Inflammatory macrophage treated with lipopolysaccharide for 1 hour (primary cell): ENCODE data around the gene FOXJ3.

Experiments
- DNase-seq, 2 donors: peaks; one replicate each; pipeline ENCODE4 v3.0.0-alpha.2; 2020 to 2022

Gene FOXJ3

GRCh38 chr1:42163536-42164503 is 171.2 kb downstream of the FOXJ3 start:
- DNase-seq: no peak

GRCh38 chr1:42163114-42163513 is 171.9 kb downstream of the FOXJ3 start:
- DNase-seq: no peak

- no peak for DNase-seq
These were observed 172.9 kb downstream of the FOXJ3 start for GRCh38 chr1:42162181-42162580.

GRCh38 chr1:42158189-42158588 is 176.8 kb downstream of the FOXJ3 start:
- DNase-seq: no peak

DNA sequence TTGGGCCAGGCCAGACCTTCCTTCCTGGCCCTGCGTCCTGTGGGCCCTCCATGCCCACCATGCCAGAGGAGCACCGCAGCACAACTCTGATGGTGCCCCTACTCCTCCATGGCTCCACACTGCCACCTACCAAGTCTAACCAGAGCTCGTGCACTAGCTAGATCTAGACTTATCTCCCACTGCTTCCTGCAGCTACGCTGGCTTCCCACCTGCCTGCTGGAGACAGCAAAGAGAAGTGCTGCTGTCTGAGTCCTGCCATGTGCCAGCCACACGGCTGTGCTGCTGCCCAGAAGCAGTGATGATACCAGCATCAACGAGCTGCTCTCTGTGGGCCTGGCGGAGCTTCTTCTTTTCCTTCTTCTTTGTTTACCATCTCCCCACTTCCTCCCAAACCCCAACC is 177.4 kb downstream of the FOXJ3 start:
- no peak for DNase-seq

DNA sequence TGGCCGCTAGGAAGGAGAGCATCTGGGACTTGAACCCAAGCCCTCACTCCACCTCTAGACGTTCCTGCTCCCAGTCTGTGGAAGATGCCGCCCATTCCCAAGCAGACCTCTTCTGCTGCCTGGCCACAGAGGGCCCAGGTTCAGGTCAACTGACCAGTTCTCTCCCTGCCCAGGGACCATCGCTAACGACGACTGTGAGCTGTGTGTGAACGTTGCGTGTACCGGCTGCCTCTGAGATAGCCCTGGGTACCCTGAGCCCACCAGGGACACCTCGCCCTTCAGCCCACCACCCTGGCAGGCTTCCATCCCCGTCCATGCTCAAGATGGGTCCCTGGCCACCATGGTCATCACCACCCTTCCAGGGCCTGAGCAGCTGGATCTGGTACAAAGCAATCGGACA is 179.7 kb downstream of the FOXJ3 start:
- DNase-seq: no peak

GRCh38 chr1:42154685-42155084 is 180.3 kb downstream of the FOXJ3 start:
- no peak for DNase-seq

GRCh38 chr1:42153624-42154023 is 181.4 kb downstream of the FOXJ3 start:
- DNase-seq: peak in 1 of 2 donors; percentile 52

GRCh38 chr1:42152907-42153600 is 182.0 kb downstream of the FOXJ3 start, which contains the start of gene GUCA2B:
TSS of gene GUCA2B (plus strand) at chr1:42153410. CDS start at chr1:42153451, 41 bp downstream.
- DNase-seq: no peak

- DNase-seq: no peak
These were observed 182.9 kb downstream of the FOXJ3 start for GRCh38 chr1:42152119-42152518.

DNA sequence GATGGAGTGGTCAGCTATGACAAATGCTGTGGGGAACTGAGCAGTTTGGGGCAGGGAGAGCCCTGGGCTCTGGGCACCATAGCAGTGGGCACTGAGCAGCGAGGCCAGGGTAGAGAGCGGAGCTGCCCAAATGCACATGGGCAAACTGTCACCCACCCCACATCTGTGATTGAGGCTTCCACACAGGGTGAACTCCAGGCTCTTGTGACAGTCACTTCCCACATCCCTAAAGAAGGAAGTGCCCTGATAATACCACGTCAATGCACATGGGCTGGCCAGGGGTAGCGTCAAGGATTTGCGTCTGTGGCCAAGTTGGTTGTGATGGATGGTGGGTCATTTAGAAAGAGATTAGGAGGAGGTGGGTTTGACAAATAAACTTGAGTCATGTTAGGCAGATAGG is 184.4 kb downstream of the FOXJ3 start:
- DNase-seq: peak; percentile 34 to 57

DNA sequence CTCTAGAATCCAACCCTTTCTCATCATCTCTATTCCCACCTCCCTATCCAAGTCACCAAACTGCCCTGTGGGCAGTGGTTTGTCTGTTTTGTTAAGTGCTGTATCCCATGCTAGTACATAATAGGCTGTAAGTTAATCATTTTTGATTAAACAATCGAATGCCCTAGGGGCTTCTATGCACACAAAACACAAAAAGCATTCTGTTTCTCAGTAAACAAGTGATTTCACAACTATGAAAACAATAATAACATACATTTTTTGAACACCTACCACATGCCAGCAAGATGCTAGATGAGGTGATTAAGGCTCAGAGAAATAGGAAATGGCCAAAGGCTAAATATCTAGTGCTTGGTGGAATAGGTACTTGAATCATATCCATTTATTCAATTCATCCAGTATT is 186.9 kb downstream of the FOXJ3 start:
- no peak for DNase-seq

- peak in 1 of 2 donors; percentile 72 for DNase-seq
These were observed 188.3 kb downstream of the FOXJ3 start for GRCh38 chr1:42146626-42147320.

DNA sequence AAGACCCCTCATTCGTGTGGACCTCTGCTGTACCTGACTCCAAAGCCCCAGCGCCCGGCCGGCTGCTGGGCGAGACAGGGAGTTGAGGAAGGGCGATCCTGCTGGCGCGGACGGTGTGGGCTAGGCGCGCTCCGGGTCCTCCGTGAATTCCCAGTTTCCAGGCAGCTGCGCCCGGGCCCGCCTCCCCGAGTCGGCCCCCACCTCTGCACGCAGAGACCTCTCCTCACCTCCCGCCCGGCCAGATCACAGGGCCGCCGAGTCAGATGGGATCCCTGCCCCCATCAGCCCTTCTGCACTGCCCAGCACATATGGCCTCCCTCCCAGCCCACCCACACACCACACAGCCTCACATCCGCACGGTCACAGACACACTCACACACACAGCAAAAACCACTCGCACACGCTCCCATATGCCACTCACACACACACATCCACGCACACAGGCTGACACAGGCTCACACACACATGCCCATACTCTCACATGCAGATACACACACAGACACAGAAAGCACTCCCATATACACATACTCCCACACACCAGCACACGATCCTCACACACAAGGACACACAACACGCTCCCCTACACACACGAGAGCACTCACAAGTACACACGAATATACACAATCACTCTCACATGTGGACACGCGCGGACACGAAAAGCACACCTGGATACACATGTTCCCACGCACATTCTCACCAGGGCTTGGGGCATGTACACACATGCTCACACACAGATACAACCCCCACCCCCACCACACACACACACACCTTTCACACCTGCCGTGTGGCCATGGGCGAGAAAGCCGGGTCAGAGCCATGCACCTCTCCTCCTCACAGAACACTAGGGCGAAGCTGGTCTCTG is 189.0 kb downstream of the FOXJ3 start:
- no peak for DNase-seq

DNA sequence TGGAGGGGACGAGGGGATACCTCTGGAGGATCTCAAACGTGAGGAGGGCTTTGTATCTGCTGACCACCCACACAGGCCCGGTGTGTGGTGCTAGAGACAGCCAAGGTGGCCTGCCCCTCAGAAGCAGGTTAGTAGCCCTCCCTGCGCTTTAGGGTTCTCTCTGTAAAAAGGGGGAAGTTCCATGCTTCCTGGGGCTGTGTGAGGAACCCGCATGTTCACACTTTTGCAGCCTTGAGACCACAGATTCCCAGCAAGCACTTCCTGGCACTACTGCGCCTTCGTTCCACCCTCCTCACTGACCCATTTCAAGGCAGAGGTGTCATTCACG is 189.7 kb downstream of the FOXJ3 start:
- DNase-seq: no peak

DNA sequence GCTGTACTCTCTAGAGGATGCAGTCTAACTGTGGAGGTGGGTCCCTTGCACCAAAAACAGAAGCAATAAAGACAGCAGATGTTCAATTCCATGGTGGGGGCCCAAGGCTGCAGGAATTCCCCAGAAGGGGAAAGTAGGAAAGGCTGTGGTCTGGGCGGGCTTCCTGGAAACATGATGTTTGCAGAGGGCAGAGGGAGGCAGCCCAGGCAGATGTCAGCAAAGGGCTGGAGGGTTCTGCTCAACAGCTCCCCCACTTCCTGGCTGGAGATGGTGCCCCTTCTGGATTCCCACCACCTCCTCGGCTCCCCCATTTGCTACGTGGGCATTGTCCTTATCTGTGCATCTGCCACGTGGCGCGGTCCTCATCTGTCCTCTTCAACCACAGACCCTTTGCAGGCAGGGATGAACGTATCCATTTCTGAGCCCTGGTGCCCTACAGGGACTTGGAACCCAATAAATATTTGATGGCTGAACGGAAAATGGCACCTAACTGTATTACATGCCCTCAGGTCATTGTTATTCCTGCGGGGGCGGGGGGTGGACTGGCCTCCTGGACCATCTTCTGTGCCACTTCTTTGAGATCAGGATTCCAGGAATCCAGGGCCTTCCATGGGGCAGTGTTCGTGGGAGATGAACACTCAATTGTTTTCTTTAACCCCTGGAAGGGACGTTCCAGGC is 190.2 kb downstream of the FOXJ3 start:
- no peak for DNase-seq

- DNase-seq: no peak
These were observed 190.9 kb downstream of the FOXJ3 start for GRCh38 chr1:42143896-42144710.

DNA sequence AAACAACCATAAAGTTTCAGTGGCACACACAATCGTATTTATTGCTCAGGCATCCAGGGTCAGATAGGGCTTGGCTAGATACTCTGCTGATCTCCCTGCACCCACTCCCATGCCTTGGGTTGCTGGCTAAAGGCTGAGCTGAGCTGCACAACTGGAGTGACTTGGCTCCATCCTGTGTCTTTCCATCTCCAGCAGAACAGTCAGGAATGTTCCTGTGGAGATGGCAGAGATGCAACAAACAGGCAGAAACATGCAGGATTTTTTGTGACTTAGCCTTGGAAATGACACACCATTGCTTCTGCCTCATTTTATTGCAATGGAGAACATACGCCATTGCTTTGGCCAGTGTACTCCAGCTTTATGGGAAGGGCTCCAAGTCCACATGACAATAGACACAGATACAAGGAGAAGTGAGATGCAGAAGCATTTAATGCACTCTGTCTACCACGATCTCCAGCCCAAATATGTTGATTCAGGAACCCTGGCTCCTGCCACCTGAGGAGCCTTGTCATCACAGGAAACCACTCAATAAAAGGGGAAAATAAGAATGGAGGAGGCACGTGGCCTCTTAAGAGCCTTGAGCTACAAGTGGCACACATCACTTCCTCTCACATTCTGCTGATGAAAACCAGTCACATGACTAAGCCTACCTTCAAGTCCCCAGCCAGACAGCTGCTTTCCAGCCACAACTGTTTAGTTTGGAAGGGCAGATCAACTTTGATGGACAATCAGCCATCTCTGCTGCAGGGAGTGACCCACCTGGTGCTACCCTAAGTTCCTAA is 191.9 kb downstream of the FOXJ3 start:
- no peak for DNase-seq

- DNase-seq: no peak
These were observed 193.1 kb downstream of the FOXJ3 start for GRCh38 chr1:42141978-42142377.

DNA sequence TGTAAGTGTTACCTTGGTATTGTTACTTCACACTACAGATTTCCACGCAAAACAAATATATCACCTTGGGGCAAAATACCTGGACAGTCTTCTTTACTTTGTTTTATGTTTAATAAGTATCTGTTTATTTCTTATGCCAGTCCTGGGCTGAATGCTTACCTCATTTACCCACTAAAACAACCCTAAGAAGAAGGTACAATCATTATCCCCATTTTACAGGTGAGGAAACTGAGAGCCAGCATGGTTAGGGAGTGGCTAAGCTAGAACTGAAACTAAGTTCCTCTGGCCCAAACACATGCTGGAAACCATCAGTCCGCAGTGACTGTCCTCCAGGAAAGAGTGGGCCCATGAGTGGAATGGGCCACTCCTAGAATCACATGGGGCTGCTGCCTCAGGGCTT is 194.8 kb downstream of the FOXJ3 start:
- no peak for DNase-seq
